ENCODE measurements around the gene PCSK7. TPM values are rescaled to one million over a fixed set of nuclear protein-coding genes. Genes with fewer than 3 reads are reported as not detected.
A peak's percentile ranks its signal among the peaks of the same experiment; 100 is the strongest.

PCSK7 gene
- total and polyA plus RNA-seq, 4 donors, result 7.3 to 32.3 (median 16.2) TPM

DNA sequence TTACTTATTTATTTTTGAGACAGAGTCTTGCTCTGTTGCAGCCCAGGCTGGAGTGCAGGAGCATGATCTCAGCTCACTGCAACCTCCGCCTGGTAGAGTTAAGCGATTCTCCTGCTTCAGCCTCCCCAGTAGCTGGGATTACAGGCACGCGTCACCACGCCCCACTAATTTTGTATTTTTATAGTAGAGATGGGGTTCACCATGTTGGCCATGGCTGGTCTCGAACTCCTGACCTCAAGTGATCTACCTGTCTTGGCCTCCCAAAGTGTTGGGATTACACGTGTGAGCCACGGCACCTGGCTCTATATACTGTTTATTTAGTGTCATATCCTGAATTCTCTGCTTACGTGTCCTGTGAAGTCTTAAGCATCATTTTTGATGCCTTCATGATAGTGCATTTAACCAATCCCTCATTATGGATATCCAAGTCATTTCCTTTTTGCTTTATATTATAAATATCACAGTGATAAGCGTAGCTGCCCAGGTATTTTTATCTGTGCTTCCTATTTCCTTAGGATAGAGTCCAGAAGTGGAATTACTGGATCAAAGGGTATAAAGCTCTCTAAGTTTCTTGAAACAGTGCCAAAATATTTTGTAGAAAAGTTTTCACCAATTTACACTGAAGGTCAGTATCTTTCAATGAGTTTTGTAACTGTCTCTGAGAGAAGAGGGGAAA lies 54.2 kb downstream of the PCSK7 start:
- H3K4me3 ChIP-seq (ENCODE audit: low read depth in 1 of 3, low read length in 3 of 3), result no peak overlapping the region
- no peak for DNase-seq (ENCODE audit: low spot score)
- TF ChIP-seq, protein P1, sequence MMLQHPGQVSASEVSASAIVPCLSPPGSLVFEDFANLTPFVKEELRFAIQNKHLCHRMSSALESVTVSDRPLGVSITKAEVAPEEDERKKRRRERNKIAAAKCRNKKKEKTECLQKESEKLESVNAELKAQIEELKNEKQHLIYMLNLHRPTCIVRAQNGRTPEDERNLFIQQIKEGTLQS (IDR thresholded peaks at IDR 0.05), result no peak
- TF ChIP-seq FOXA2 (IDR thresholded peaks at IDR 0.05) (no peak), RXRA (IDR thresholded peaks at IDR 0.05) (no peak), TAF1 (conservative IDR thresholded peaks at IDR 0.05) (no peak), SP1 (IDR thresholded peaks at IDR 0.05) (no peak), FOXA1 (IDR thresholded peaks at IDR 0.05) (no peak), RAD21 (IDR thresholded peaks at IDR 0.05) (no peak), JUND (IDR thresholded peaks at IDR 0.05) (no peak)
- TF ChIP-seq, protein P2, sequence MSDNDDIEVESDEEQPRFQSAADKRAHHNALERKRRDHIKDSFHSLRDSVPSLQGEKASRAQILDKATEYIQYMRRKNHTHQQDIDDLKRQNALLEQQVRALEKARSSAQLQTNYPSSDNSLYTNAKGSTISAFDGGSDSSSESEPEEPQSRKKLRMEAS (IDR thresholded peaks at IDR 0.05), result no peak
- TF ChIP-seq, protein P3, sequence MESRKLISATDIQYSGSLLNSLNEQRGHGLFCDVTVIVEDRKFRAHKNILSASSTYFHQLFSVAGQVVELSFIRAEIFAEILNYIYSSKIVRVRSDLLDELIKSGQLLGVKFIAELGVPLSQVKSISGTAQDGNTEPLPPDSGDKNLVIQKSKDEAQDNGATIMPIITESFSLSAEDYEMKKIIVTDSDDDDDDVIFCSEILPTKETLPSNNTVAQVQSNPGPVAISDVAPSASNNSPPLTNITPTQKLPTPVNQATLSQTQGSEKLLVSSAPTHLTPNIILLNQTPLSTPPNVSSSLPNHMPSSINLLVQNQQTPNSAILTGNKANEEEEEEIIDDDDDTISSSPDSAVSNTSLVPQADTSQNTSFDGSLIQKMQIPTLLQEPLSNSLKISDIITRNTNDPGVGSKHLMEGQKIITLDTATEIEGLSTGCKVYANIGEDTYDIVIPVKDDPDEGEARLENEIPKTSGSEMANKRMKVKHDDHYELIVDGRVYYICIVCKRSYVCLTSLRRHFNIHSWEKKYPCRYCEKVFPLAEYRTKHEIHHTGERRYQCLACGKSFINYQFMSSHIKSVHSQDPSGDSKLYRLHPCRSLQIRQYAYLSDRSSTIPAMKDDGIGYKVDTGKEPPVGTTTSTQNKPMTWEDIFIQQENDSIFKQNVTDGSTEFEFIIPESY (IDR thresholded peaks at IDR 0.05), result no peak
- TF ChIP-seq, protein P4, sequence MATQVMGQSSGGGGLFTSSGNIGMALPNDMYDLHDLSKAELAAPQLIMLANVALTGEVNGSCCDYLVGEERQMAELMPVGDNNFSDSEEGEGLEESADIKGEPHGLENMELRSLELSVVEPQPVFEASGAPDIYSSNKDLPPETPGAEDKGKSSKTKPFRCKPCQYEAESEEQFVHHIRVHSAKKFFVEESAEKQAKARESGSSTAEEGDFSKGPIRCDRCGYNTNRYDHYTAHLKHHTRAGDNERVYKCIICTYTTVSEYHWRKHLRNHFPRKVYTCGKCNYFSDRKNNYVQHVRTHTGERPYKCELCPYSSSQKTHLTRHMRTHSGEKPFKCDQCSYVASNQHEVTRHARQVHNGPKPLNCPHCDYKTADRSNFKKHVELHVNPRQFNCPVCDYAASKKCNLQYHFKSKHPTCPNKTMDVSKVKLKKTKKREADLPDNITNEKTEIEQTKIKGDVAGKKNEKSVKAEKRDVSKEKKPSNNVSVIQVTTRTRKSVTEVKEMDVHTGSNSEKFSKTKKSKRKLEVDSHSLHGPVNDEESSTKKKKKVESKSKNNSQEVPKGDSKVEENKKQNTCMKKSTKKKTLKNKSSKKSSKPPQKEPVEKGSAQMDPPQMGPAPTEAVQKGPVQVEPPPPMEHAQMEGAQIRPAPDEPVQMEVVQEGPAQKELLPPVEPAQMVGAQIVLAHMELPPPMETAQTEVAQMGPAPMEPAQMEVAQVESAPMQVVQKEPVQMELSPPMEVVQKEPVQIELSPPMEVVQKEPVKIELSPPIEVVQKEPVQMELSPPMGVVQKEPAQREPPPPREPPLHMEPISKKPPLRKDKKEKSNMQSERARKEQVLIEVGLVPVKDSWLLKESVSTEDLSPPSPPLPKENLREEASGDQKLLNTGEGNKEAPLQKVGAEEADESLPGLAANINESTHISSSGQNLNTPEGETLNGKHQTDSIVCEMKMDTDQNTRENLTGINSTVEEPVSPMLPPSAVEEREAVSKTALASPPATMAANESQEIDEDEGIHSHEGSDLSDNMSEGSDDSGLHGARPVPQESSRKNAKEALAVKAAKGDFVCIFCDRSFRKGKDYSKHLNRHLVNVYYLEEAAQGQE (IDR thresholded peaks at IDR 0.05), result no peak
- peaks cover 4 to 23% (median 18%) of the 10 kb centered on the region in 4 donors for H3K4me1 ChIP-seq (ENCODE audit: control insufficient read depth in 4 of 4, insufficient read depth in 4 of 4, low read length in 3 of 4)
- no peaks in the 10 kb centered on the region for H3K9me3 ChIP-seq (ENCODE audit: control insufficient read depth in 4 of 4, low read length in 3 of 4)
- no peak overlapping the region for H3K9ac ChIP-seq (ENCODE audit: low read depth in 1 of 2, low read length in 2 of 2)
- 82% methylated on average over 10 of the region's 10 CpGs for WGBS
- no peaks in the 10 kb centered on the region for H3K27me3 ChIP-seq (ENCODE audit: control insufficient read depth in 4 of 4, insufficient read depth in 4 of 4, low read length in 3 of 4)
- peak overlapping the region; percentile 74 to 85 for H3K27ac ChIP-seq (ENCODE audit: low read depth in 1 of 2, low read length in 2 of 2)
- peaks cover 0 to 8% (median 4%) of the 10 kb centered on the region in 4 donors for H3K36me3 ChIP-seq (ENCODE audit: control insufficient read depth in 4 of 4, insufficient read depth in 3 of 4, low read depth in 1 of 4, low read length in 3 of 4)

DNA sequence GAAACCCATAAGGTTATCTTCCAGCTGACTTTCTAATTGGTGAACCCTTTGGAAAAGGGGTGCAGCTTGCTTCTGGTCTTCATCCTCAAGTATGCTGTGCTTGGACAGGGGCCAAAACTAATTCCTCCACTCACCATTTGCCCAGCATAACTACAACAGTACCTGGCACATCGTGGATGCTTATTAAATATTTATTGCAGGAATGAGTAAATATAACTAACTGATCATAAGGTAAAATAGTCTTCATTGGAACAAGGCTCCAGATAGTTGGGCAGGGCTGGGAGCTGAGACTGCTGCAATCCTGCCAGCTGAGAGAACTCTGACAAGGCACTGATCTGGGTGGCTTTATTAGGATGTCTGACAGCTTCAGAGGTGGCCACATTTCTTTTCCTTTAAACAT lies 55.7 kb downstream of the PCSK7 start:
- Histone ChIP-seq H3K9me3 (ENCODE audit: control insufficient read depth in 4 of 4, low read length in 3 of 4) (no peaks in the 10 kb centered on the region), H3K36me3 (ENCODE audit: control insufficient read depth in 4 of 4, insufficient read depth in 3 of 4, low read depth in 1 of 4, low read length in 3 of 4) (peaks cover 0 to 4% (median 0%) of the 10 kb centered on the region in 4 donors), H3K27me3 (ENCODE audit: control insufficient read depth in 4 of 4, insufficient read depth in 4 of 4, low read length in 3 of 4) (no peaks in the 10 kb centered on the region), H3K4me1 (ENCODE audit: control insufficient read depth in 4 of 4, insufficient read depth in 4 of 4, low read length in 3 of 4) (peaks cover 4 to 23% (median 18%) of the 10 kb centered on the region in 4 donors), H3K9ac (ENCODE audit: low read depth in 1 of 2, low read length in 2 of 2) (no peak overlapping the region), H3K4me3 (ENCODE audit: low read depth in 1 of 3, low read length in 3 of 3) (no peak overlapping the region), H3K27ac (ENCODE audit: low read depth in 1 of 2, low read length in 2 of 2) (no peak overlapping the region)
- WGBS, result 86% methylated on average over 1 of the region's 1 CpG
- no peak for DNase-seq (ENCODE audit: low spot score)
- TF ChIP-seq TAF1 (conservative IDR thresholded peaks at IDR 0.05), result no peak
- no peak for TF ChIP-seq JUND (IDR thresholded peaks at IDR 0.05)
- no peak for TF ChIP-seq SP1 (IDR thresholded peaks at IDR 0.05)
- no peak for TF ChIP-seq HNF4A (conservative IDR thresholded peaks at IDR 0.05)
- TF ChIP-seq YY1 (IDR thresholded peaks at IDR 0.05), result no peak
- TF ChIP-seq FOXA1 (IDR thresholded peaks at IDR 0.05), result no peak
- TF ChIP-seq, protein P1 (IDR thresholded peaks at IDR 0.05), result no peak
- TF ChIP-seq, protein P5, sequence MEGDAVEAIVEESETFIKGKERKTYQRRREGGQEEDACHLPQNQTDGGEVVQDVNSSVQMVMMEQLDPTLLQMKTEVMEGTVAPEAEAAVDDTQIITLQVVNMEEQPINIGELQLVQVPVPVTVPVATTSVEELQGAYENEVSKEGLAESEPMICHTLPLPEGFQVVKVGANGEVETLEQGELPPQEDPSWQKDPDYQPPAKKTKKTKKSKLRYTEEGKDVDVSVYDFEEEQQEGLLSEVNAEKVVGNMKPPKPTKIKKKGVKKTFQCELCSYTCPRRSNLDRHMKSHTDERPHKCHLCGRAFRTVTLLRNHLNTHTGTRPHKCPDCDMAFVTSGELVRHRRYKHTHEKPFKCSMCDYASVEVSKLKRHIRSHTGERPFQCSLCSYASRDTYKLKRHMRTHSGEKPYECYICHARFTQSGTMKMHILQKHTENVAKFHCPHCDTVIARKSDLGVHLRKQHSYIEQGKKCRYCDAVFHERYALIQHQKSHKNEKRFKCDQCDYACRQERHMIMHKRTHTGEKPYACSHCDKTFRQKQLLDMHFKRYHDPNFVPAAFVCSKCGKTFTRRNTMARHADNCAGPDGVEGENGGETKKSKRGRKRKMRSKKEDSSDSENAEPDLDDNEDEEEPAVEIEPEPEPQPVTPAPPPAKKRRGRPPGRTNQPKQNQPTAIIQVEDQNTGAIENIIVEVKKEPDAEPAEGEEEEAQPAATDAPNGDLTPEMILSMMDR (IDR thresholded peaks at IDR 0.05; ENCODE audit: low read depth, low read length, missing input control), result no peak
- no peak for TF ChIP-seq RAD21 (IDR thresholded peaks at IDR 0.05)
- TF ChIP-seq NR2F2 (IDR thresholded peaks at IDR 0.05), result no peak
- no peak for TF ChIP-seq FOXA2 (IDR thresholded peaks at IDR 0.05)
- TF ChIP-seq EGR1 (IDR thresholded peaks at IDR 0.05; ENCODE audit: low read depth in 2 of 2), result no peak
- TF ChIP-seq, protein P3 (IDR thresholded peaks at IDR 0.05), result no peak
- TF ChIP-seq RXRA (IDR thresholded peaks at IDR 0.05), result no peak
- TF ChIP-seq, protein P2 (IDR thresholded peaks at IDR 0.05), result no peak
